ENCODE data around the gene SLC34A3.

- TF ChIP-seq, protein P1, sequence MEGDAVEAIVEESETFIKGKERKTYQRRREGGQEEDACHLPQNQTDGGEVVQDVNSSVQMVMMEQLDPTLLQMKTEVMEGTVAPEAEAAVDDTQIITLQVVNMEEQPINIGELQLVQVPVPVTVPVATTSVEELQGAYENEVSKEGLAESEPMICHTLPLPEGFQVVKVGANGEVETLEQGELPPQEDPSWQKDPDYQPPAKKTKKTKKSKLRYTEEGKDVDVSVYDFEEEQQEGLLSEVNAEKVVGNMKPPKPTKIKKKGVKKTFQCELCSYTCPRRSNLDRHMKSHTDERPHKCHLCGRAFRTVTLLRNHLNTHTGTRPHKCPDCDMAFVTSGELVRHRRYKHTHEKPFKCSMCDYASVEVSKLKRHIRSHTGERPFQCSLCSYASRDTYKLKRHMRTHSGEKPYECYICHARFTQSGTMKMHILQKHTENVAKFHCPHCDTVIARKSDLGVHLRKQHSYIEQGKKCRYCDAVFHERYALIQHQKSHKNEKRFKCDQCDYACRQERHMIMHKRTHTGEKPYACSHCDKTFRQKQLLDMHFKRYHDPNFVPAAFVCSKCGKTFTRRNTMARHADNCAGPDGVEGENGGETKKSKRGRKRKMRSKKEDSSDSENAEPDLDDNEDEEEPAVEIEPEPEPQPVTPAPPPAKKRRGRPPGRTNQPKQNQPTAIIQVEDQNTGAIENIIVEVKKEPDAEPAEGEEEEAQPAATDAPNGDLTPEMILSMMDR (conservative IDR thresholded peaks at IDR 0.05 in 1 of 2, IDR thresholded peaks at IDR 0.05 in 1 of 2; ENCODE audit: extremely low read depth in 1 of 2, insufficient read depth in 1 of 2, low read depth in 1 of 2, low read length in 2 of 2) = no peak
- TF ChIP-seq EZH2 (IDR thresholded peaks at IDR 0.05; ENCODE audit: borderline replicate concordance, low read length) = no peak
Observed at GRCh38 chr9:137212520-137212919, 18.2 kb upstream of the SLC34A3 start.
